Neuronal stem cell (in vitro differentiated cells): Measurements from ENCODE around the gene RAB44.
A peak's percentile ranks its signal among the peaks of the same experiment; 100 is the strongest.
"Not testable (repeated sequence)": the region's sequence is repeated elsewhere in the genome, so short reads cannot be mapped to it uniquely, and the experiment has no call there.

ENCODE experiments used
- DNase-seq: peaks from one replicate; pipeline ENCODE4 v3.0.0-alpha.2; 2013; ENCODE audit warnings: low spot score
- H2AFZ ChIP-seq: one replicate; pipeline ENCODE4 v1.6.1; 2013; ENCODE audit warnings: mild to moderate bottlenecking, low read length, inconsistent platforms
- H2AK5ac ChIP-seq: 2 replicates; pipeline ENCODE4 v1.6.1; 2013; ENCODE audit warnings: low read depth, mild to moderate bottlenecking, inconsistent platforms, low read length, moderate library complexity, mixed read lengths
- H2BK120ac ChIP-seq: 2 replicates; pipeline ENCODE4 v1.6.1; 2013; ENCODE audit warnings: low read depth, mild to moderate bottlenecking, inconsistent platforms, low read length, moderate library complexity, mixed read lengths
- H2BK12ac ChIP-seq: one replicate; pipeline ENCODE4 v1.6.1; 2013; ENCODE audit warnings: low read length, inconsistent platforms
- H2BK15ac ChIP-seq: 2 replicates; pipeline ENCODE4 v1.6.1; 2013; ENCODE audit warnings: mild to moderate bottlenecking, low read length, inconsistent platforms, mixed read lengths
- H2BK5ac ChIP-seq: one replicate; pipeline ENCODE4 v1.6.1; 2013; ENCODE audit warnings: inconsistent platforms, mild to moderate bottlenecking, low read length, moderate library complexity
- H3K14ac ChIP-seq: one replicate; pipeline ENCODE4 v1.6.1; 2013; ENCODE audit warnings: low read length, inconsistent platforms
- H3K18ac ChIP-seq: 2 replicates; pipeline ENCODE4 v1.6.1; 2013; ENCODE audit warnings: low read length, inconsistent platforms
- H3K23ac ChIP-seq: 2 replicates; pipeline ENCODE4 v1.6.1; 2013; ENCODE audit warnings: low read depth, mild to moderate bottlenecking, mixed read lengths, low read length, inconsistent platforms; ENCODE audit not compliant: poor library complexity
- H3K27ac ChIP-seq: replicated peaks from 3 replicates; pipeline ENCODE4 v1.5.1; 2013; ENCODE audit warnings: low read length, inconsistent platforms
- H3K27me3 ChIP-seq, 3 experiments: 2 replicates each; pipeline ENCODE4 v1.6.1; 2013; ENCODE audit warnings: low read length in 3 of 3, mild to moderate bottlenecking in 2 of 3, inconsistent platforms in 1 of 3, low read depth in 1 of 3, mixed read lengths in 1 of 3, moderate library complexity in 1 of 3; ENCODE audit not compliant: control insufficient read depth in 3 of 3, insufficient read depth in 3 of 3
- H3K36me3 ChIP-seq, 2 donors: replicated peaks in 1 of 2; 2 replicates each; pipeline ENCODE4 v1.6.1; 2013; ENCODE audit warnings: low read length in 2 of 2; ENCODE audit not compliant: control insufficient read depth in 2 of 2, insufficient read depth in 2 of 2
- H3K4ac ChIP-seq: 2 replicates; pipeline ENCODE4 v1.6.1; 2013; ENCODE audit warnings: inconsistent platforms, mild to moderate bottlenecking, low read length, moderate library complexity
- H3K4me1 ChIP-seq, 2 donors: 1 replicate in 1 of 2; 2 replicates in 1 of 2; pipeline ENCODE4 v1.6.1; 2013; ENCODE audit warnings: low read length in 2 of 2, low read depth in 1 of 2; ENCODE audit not compliant: control insufficient read depth in 2 of 2, insufficient read depth in 1 of 2
- H3K4me2 ChIP-seq: one replicate; pipeline ENCODE4 v1.6.1; 2013; ENCODE audit warnings: mild to moderate bottlenecking, low read length, inconsistent platforms; ENCODE audit not compliant: insufficient read depth, poor library complexity, severe bottlenecking
- H3K4me3 ChIP-seq, 2 donors: 2 replicates each; pipeline ENCODE4 v1.5.1; 2013; ENCODE audit warnings: low read length in 2 of 2, mild to moderate bottlenecking in 2 of 2, inconsistent platforms in 1 of 2, moderate library complexity in 1 of 2
- H3K79me1 ChIP-seq: one replicate; pipeline ENCODE4 v1.6.1; 2013; ENCODE audit warnings: low read depth, mild to moderate bottlenecking, inconsistent platforms, low read length, moderate library complexity
- H3K9ac ChIP-seq: one replicate; pipeline ENCODE4 v1.6.1; 2013; ENCODE audit warnings: mild to moderate bottlenecking, low read depth, low read length, inconsistent platforms; ENCODE audit not compliant: poor library complexity
- H3K9me3 ChIP-seq, 2 donors: replicated peaks in 1 of 2; 2 replicates each; pipeline versions ENCODE3 to v1.6.1; 2013; ENCODE audit warnings: low read length in 2 of 2, mild to moderate bottlenecking in 2 of 2, inconsistent platforms in 1 of 2, low read depth in 1 of 2, mixed read lengths in 1 of 2, moderate library complexity in 1 of 2; ENCODE audit not compliant: control insufficient read depth in 2 of 2, insufficient read depth in 1 of 2
- H4K8ac ChIP-seq: one replicate; pipeline ENCODE4 v1.6.1; 2013; ENCODE audit warnings: low read depth, mild to moderate bottlenecking, inconsistent platforms, low read length, moderate library complexity
- H4K91ac ChIP-seq: one replicate; pipeline ENCODE4 v1.6.1; 2013; ENCODE audit warnings: low read length, low read depth, mild to moderate bottlenecking, inconsistent platforms; ENCODE audit not compliant: poor library complexity
- WGBS, 2 donors: extraction: QIAGEN DNeasy Blood & Tissue Kit; methylation state at CpG; one replicate each; pipeline ENCODE4 v1.1.7; 2013; ENCODE audit warnings: missing lambda C conversion rate in 2 of 2, mixed read lengths in 1 of 2; ENCODE audit not compliant: insufficient read length in 2 of 2, insufficient replicate concordance in 1 of 2; ENCODE audit errors: extremely low coverage in 2 of 2; 5-methylcytosine and 5-hydroxymethylcytosine counted together

Gene RAB44

DNA sequence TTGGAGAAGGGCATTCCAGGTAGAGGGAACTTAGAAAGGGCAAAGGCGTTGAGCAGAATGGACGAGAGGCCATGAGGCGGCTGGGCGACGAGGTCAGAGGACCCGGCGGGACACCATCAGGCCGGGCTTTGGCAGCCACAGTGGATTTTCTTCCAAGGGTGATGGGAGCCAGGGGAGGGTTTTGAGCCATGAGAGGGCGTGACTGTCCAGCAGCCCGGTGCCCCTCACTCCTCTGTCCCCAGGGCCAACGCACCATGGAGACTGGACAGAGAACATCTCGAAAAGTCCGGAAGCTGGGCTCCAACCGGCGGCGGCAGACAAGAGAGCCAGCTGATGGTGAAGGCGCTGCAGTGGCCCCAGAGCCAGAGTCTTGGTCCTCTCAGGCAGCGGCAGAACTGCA, 6.4 kb downstream of the RAB44 start:
- Histone ChIP-seq H3K27ac (no peak overlapping the region), H3K4me2 (no peak overlapping the region), H3K4ac (no peak overlapping the region), H3K9me3 (no peaks in the 10 kb centered on the region), H2AFZ (no peak overlapping the region), H3K9ac (no peak overlapping the region), H4K8ac (no peak overlapping the region), H3K14ac (peak overlapping the region; percentile 25), H3K4me1 (no peaks in the 10 kb centered on the region), H2BK120ac (no peak overlapping the region), H2AK5ac (peak overlapping the region; percentile 24), H3K27me3 (peaks cover 0 to 43% (median 0%) of the 10 kb centered on the region in 3 experiments), H3K4me3 (no peak overlapping the region), H2BK12ac (no peak overlapping the region), H2BK15ac (no peak overlapping the region), H3K18ac (no peak overlapping the region), H3K36me3 (no peaks in the 10 kb centered on the region), H4K91ac (no peak overlapping the region), H2BK5ac (no peak overlapping the region), H3K79me1 (no peaks in the 10 kb centered on the region), H3K23ac (no peak overlapping the region)
- no peak for DNase-seq
- no CpG with 5 or more reads among the region's 18 CpGs for WGBS, 2 donors

DNA sequence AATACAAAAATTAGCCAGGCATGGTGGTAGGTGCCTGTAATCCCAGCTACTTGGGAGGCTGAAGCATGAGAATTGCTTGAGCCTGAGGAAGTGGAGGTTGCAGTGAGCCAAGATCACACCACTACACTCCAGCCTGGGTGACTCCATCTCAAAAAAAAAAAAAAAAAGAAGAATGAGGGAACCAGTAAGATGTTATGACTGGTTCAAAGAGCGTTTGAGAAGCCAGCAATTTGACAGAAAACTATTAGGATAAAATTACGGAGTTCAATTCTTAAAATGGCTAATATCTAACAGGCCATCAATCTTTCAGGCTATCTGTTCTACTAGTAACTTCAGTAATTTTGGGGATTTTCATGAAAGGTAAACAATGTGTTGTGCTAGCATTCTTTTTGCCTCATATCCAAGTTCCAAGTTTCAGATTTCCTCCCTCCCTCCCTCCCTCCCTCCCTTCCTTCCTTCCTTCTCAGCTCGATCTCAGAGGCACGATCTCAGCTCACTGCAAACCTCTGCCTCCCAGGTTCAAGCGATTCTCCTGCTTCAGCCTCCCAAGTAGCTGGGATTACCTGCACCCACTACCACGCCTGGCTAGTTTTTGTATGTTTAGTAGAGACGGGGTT, 7.4 kb downstream of the RAB44 start:
- H3K27ac ChIP-seq, H3K4me3 ChIP-seq, H3K23ac ChIP-seq, H3K4ac ChIP-seq, H4K91ac ChIP-seq, H3K9me3 ChIP-seq, DNase-seq, H3K14ac ChIP-seq, H3K4me1 ChIP-seq, H3K9ac ChIP-seq, H2BK12ac ChIP-seq, H2BK5ac ChIP-seq, H3K79me1 ChIP-seq, H2BK120ac ChIP-seq, H2BK15ac ChIP-seq, H2AFZ ChIP-seq, H3K18ac ChIP-seq, H3K4me2 ChIP-seq, H2AK5ac ChIP-seq, H4K8ac ChIP-seq, H3K36me3 ChIP-seq: not testable (repeated sequence)
- WGBS, 2 donors: no CpG with 5 or more reads among the region's 7 CpGs
- peaks cover 0 to 39% (median 0%) of the 10 kb centered on the region in 3 experiments for H3K27me3 ChIP-seq

DNA sequence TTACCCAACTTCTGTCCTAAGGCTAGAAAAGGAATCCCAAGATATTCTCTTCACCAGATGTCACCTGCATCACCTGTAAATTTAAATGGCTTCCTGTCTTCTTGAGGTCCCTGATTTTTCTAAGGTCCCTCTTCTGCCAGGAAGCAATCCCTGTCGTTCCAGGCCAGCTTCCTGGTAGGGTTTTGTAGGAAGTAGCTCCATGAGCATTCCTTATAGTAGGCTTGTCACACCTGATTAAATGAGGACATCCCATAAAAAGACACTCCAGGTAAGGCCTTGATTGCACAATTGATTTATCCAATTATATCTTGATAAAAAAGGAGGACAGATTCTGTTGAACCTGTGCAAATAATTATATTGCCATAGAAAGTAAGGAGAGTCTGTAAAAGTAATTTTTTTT, 8.7 kb downstream of the RAB44 start:
- Histone ChIP-seq H3K79me1 (no peaks in the 10 kb centered on the region), H3K27ac (no peak overlapping the region), H3K4ac (no peak overlapping the region), H2BK5ac (no peak overlapping the region), H2AK5ac (no peak overlapping the region), H3K18ac (no peak overlapping the region), H3K14ac (no peak overlapping the region), H3K36me3 (no peaks in the 10 kb centered on the region), H3K4me1 (no peaks in the 10 kb centered on the region), H4K91ac (no peak overlapping the region), H3K9ac (no peak overlapping the region), H3K4me2 (no peak overlapping the region), H3K9me3 (no peaks in the 10 kb centered on the region), H2AFZ (no peak overlapping the region), H3K23ac (no peak overlapping the region), H4K8ac (no peak overlapping the region), H2BK120ac (no peak overlapping the region), H3K4me3 (no peak overlapping the region), H2BK12ac (no peak overlapping the region), H2BK15ac (no peak overlapping the region), H3K27me3 (peaks cover 0 to 39% (median 0%) of the 10 kb centered on the region in 3 experiments)
- WGBS, 2 donors: no CpG with 5 or more reads among the region's 1 CpG
- no peak for DNase-seq

DNA sequence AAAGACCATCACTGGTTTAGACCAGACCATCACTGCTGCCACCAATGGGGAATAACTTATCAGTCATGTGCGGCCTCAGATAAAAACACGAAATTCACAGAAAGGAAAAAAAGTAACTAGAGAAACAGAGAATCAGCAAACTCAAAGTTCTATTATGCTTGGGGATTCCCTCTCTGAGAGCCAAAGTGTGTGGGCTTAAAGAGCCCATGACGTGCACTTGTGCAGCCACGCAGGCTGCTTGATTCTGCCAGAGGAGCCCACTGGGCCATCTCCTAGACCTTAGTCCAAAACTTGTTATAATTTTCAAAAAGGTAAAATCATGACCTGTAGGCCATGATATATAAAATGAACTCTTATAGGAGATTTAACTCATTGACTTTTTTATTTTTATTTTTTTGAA, 15.2 kb downstream of the RAB44 start:
- Histone ChIP-seq H2BK120ac (no peak overlapping the region), H3K27ac (no peak overlapping the region), H3K4me3 (no peak overlapping the region), H3K27me3 (peaks cover 0 to 15% (median 0%) of the 10 kb centered on the region in 3 experiments), H2AFZ (no peak overlapping the region), H3K4me1 (no peaks in the 10 kb centered on the region), H3K14ac (no peak overlapping the region), H3K36me3 (no peaks in the 10 kb centered on the region), H2AK5ac (no peak overlapping the region), H3K9me3 (no peaks in the 10 kb centered on the region), H4K8ac (no peak overlapping the region), H3K79me1 (no peaks in the 10 kb centered on the region), H4K91ac (no peak overlapping the region), H3K4me2 (no peak overlapping the region), H2BK12ac (no peak overlapping the region), H3K4ac (no peak overlapping the region), H3K18ac (no peak overlapping the region), H2BK5ac (no peak overlapping the region), H3K23ac (no peak overlapping the region), H2BK15ac (no peak overlapping the region), H3K9ac (no peak overlapping the region)
- no CpG with 5 or more reads among the region's 4 CpGs for WGBS, 2 donors
- no peak for DNase-seq
